HepG2 (cell line): ENCODE results near the gene NKX3-2.

Experiments used
- PAXIP1 ChIP-seq: sonication (generic); formaldehyde crosslinking; conservative IDR thresholded peaks from 2 replicates; pipeline ENCODE4 v1.4.0; 2020; ENCODE audit warnings: mild to moderate bottlenecking, missing genetic modification reagents, moderate library complexity
- PHB2 ChIP-seq: fragments of 450-650 bp; IDR thresholded peaks from 2 replicates; pipeline ENCODE4 v1.6.1; 2018; ENCODE audit not compliant: partially characterized antibody
- TCF7L2 ChIP-seq: IDR thresholded peaks from 2 replicates; pipeline ENCODE4 v1.6.1; 2011; ENCODE audit warnings: mild to moderate bottlenecking, low read depth, low read length, moderate library complexity
- YY1 ChIP-seq: IDR thresholded peaks from 2 replicates; pipeline ENCODE4 v1.6.1; 2011; ENCODE audit warnings: low read length, low read depth, moderate library complexity, mild to moderate bottlenecking; ENCODE audit not compliant: insufficient read depth, insufficient replicate concordance
- ZFP37 ChIP-seq: sonication (generic); formaldehyde crosslinking; IDR thresholded peaks from 2 replicates; pipeline ENCODE4 v1.4.0; 2020; ENCODE audit warnings: missing genetic modification reagents, borderline replicate concordance
- ZNF609 ChIP-seq: sonication (generic); formaldehyde crosslinking; IDR thresholded peaks from 2 replicates; pipeline ENCODE4 v1.4.0; 2020; ENCODE audit warnings: mild to moderate bottlenecking, missing genetic modification reagents, borderline replicate concordance
- TF ChIP-seq, protein P1 (sequence below): sonication (generic); formaldehyde crosslinking; IDR thresholded peaks from 2 replicates; pipeline ENCODE4 v1.5.0; 2020; ENCODE audit warnings: mild to moderate bottlenecking, missing genetic modification reagents, moderate library complexity

DNA sequence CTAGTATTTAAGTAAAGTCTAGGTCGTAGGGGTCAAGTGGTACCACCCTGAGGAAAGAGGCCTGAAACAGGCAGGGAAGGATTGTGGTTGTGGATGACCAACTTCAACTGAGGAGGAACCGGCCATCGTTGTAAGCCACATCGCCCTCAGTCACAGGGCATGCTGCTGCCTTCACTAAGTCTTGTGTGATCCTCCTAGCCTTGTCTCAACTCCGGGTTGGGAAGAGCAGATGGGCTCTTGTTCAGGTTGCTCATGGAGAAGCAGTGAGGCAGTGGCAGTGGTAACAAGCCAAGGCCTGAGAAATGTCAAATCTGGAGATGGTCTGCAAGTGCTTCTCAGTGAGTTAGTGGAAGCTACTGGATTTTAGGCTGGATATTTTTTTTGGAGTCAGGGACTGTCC lies 22.8 kb upstream of the NKX3-2 start:
- TF ChIP-seq PAXIP1 (CRISPR knock-in tag): no peak
- no peak for TF ChIP-seq YY1
- TF ChIP-seq TCF7L2: no peak
- no peak for TF ChIP-seq PHB2
- TF ChIP-seq ZFP37 (CRISPR knock-in tag): no peak
- no peak for TF ChIP-seq ZNF609 (CRISPR knock-in tag)
- TF ChIP-seq, protein P1, sequence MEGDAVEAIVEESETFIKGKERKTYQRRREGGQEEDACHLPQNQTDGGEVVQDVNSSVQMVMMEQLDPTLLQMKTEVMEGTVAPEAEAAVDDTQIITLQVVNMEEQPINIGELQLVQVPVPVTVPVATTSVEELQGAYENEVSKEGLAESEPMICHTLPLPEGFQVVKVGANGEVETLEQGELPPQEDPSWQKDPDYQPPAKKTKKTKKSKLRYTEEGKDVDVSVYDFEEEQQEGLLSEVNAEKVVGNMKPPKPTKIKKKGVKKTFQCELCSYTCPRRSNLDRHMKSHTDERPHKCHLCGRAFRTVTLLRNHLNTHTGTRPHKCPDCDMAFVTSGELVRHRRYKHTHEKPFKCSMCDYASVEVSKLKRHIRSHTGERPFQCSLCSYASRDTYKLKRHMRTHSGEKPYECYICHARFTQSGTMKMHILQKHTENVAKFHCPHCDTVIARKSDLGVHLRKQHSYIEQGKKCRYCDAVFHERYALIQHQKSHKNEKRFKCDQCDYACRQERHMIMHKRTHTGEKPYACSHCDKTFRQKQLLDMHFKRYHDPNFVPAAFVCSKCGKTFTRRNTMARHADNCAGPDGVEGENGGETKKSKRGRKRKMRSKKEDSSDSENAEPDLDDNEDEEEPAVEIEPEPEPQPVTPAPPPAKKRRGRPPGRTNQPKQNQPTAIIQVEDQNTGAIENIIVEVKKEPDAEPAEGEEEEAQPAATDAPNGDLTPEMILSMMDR: no peak
